GM12865 (cell line): ENCODE results near the gene MARCHF10.

Source experiments
- DNase-seq: peaks from one replicate; pipeline ENCODE4 v3.0.0; 2010; ENCODE audit warnings: low read depth
- H3K4me3 ChIP-seq: 2 replicates; pipeline ENCODE4 v1.5.1; 2011; ENCODE audit warnings: mild to moderate bottlenecking, low read depth, low read length, control low read depth
- TF ChIP-seq, protein P1 (sequence below): IDR thresholded peaks from 2 replicates; pipeline ENCODE4 v1.5.1; 2011; ENCODE audit warnings: low read length, control low read depth, low read depth, inconsistent platforms; ENCODE audit not compliant: insufficient read depth; ENCODE audit errors: missing control alignments

MARCHF10 gene

DNA sequence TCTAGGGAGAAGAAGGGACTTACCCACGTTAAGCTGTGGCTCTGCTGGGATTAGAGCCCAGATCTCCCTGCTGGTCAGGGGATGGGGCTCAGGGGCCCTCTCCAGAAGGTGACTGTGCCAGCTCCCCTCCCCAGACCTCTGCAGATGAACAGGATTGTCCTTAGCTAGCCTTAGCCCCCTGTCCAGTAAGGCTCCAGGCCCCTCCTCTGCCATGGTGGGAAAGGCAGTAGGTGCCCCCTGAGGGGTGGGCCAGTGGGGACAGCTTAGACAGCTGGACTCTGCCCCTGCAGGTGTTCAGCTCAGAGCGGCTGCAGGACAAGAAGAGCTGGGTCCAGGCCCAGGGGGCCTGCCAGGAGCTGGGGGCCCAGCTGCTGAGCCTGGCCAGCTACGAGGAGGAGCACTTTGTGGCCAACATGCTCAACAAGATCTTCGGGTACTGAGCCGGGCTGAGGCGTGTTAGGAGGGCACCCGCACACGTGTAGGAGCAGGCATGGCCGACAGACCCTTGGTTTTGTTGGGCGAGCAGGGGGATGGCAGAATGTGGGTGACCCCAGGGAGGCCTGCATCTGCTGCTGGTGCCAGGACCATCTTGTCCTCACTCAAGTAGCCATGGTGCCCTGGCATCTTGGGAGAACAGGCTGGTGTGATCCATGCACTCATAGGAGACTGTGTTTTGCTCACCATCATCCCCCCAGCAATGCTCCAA lies 129.7 kb downstream of the MARCHF10 start:
- TF ChIP-seq, protein P1, sequence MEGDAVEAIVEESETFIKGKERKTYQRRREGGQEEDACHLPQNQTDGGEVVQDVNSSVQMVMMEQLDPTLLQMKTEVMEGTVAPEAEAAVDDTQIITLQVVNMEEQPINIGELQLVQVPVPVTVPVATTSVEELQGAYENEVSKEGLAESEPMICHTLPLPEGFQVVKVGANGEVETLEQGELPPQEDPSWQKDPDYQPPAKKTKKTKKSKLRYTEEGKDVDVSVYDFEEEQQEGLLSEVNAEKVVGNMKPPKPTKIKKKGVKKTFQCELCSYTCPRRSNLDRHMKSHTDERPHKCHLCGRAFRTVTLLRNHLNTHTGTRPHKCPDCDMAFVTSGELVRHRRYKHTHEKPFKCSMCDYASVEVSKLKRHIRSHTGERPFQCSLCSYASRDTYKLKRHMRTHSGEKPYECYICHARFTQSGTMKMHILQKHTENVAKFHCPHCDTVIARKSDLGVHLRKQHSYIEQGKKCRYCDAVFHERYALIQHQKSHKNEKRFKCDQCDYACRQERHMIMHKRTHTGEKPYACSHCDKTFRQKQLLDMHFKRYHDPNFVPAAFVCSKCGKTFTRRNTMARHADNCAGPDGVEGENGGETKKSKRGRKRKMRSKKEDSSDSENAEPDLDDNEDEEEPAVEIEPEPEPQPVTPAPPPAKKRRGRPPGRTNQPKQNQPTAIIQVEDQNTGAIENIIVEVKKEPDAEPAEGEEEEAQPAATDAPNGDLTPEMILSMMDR: no peak
- H3K4me3 ChIP-seq: no peak overlapping the region
- no peak for DNase-seq

DNA sequence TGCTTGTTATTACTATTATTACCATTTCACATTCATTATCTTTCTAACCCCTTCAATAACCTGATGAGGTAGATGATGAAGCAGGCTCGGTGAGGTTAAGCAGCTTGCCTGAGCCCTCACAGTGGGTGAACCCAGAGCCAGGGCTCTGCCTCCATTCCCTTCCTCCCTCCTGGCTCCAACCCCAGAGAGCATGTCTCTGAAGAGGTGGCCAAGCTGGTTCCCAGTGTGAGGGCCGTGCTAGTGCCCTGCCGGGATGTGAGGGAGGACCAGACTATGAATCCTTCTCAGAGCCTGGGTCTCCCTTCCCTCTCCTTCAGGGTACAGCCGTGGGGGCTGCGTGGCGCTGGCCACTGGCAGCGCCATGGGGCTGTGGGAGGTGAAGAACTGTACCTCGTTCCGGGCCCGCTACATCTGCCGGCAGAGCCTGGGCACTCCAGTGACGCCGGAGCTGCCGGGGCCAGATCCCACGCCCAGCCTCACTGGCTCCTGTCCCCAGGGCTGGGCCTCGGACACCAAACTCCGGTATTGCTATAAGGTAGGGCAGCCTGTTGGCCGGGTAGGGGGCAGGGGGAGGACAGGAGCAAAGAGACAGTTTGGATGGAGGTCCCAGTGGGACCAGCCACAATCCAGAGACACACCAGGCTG lies 131.0 kb downstream of the MARCHF10 start:
- TF ChIP-seq, protein P1: no peak
- DNase-seq: no peak
- no peak overlapping the region for H3K4me3 ChIP-seq

DNA sequence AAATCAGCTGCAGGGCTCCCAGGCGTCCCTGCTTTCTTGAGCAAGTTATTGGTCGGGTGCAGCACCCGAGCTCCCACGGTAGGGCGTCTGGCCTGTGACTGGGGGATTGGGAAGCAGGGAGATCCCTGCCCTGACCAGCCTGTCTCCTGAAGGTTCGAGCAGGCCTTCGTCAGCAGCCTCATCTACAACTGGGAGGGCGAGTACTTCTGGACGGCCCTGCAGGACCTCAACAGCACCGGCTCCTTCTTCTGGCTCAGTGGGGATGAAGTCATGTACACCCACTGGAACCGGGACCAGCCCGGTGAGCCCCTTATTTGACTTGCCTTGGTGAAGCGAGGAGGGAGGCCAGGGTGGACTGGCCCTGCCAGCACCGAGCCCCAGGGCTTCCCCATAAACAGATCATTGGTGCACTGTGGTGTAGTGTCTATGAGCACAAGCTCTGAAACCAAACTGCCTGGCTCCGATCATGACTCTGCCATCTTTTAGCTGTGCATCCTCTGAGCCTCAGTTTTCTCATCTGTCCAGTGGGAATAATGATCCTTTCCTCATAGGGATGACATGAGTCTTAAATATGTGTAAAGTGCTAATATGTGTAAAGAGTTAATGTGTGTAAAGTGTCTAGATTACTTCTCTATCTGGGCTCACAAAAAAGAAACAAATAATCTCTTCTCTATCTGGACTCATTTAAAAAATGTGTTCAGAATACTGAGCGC lies 131.7 kb downstream of the MARCHF10 start:
- TF ChIP-seq, protein P1: no peak
- DNase-seq: no peak
- no peak overlapping the region for H3K4me3 ChIP-seq

DNA sequence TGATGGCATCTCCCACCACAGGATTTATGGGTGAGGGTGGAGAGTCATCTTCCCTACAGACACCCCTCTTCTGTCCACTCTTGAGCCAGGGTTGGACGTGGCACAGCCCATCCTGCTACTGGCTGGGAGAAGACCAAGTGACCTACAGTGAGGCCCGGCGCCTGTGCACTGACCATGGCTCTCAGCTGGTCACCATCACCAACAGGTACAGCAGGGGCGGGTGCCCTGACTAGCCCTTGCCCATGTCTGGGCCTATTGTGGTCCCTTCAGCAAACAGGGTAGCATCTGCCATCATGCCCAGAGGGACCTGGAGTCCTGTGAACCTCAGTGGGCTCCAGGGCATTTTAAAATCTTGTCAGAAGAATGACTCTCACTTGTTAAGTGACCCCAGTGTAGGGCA lies 132.4 kb downstream of the MARCHF10 start:
- DNase-seq: no peak
- no peak overlapping the region for H3K4me3 ChIP-seq
- TF ChIP-seq, protein P1: no peak

DNA sequence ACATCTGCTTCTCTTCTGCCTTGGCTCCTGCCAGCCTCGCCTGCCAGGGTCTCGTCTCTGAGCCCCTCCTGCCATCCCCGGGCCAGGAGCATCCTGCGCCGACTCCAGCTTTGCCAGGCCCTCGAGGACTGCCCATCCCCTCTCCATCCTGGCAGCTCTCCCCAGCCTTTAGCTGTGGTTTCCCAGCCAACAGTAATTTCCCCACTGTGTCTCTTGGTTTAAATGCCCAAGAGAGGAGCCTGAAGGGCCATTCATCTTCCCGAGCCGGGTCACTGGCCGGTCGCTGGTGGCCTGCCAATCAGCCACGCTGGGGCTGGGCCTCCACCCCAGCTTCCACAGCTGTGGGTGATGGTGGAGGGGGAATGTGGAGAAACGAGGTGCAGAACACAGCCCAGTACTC lies 132.9 kb downstream of the MARCHF10 start:
- H3K4me3 ChIP-seq: no peak overlapping the region
- no peak for DNase-seq
- TF ChIP-seq, protein P1: no peak

DNA sequence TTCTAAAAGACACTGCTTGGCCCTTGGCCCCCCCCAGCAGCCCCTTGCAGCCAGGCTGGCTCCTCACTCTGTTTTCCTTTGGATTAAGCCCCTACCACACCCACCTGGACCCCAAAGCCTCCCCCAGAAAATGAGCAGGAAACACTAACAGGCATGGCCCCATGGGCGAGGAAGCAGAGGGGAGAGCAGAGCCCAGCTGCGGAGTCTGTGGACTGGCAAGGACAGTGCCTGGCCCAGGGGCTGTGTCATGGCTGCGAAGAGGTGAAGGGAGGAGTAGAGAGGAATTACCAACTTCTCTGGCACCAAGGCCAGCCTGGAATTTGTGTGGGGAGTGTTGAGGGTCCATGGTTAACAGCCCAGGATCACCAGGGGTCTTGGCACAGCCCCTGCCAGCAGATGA lies 133.3 kb downstream of the MARCHF10 start:
- DNase-seq: no peak
- TF ChIP-seq, protein P1: no peak
- no peak overlapping the region for H3K4me3 ChIP-seq
